IMR-90 (cell line): ENCODE measurements around the gene TBC1D17. TPM values are rescaled to one million over a fixed set of nuclear protein-coding genes. Genes with fewer than 3 reads are reported as not detected.

ENCODE experiments used
- ATAC-seq: fragments of 200-7000 bp; cut with Tn5 transposase; 2 replicates; pipeline ENCODE4 v1.9.1; 2020; ENCODE audit warnings: low read depth, mild to moderate bottlenecking, moderate library complexity
- BruUV-seq: library from RNA; stranded (reverse); fragments of 400-500 nt; replicated peaks from 2 replicates; lab custom pipeline; 2021; lab: Mats Ljungman, UMichigan
- CTCF ChIA-PET: fragments of 300-600 bp; formaldehyde crosslinking; extraction: SDS; loops from one replicate; lab custom pipeline; 2021; ENCODE audit warnings: antibody characterized with exemption; lab: Yijun Ruan, JAX
- POLR2A ChIA-PET: fragments of 300-600 bp; sonication (Branson Sonifier 250); formaldehyde crosslinking; loops from one replicate; lab custom pipeline; 2022; ENCODE audit warnings: antibody characterized with exemption; ENCODE audit not compliant: unreplicated experiment; lab: Charles Lee
- DNase-seq: peaks from one replicate; pipeline ENCODE4 v3.0.0; 2013
- H2AFZ ChIP-seq: replicated peaks from 2 replicates; pipeline ENCODE3; 2013; ENCODE audit warnings: low read length, mild to moderate bottlenecking; ENCODE audit not compliant: poor library complexity
- H2AK5ac ChIP-seq: 2 replicates; pipeline ENCODE4 v1.6.1; 2013; ENCODE audit warnings: low read depth, low read length, inconsistent platforms
- H2AK9ac ChIP-seq: replicated peaks from 2 replicates; pipeline ENCODE3; 2013; ENCODE audit warnings: mild to moderate bottlenecking, low read depth, low read length, moderate library complexity; ENCODE audit not compliant: poor library complexity
- H2BK120ac ChIP-seq: 2 replicates; pipeline ENCODE4 v1.6.1; 2013; ENCODE audit warnings: low read depth, low read length, inconsistent platforms
- H2BK15ac ChIP-seq: 3 replicates; pipeline ENCODE4 v1.6.1; 2013; ENCODE audit warnings: low read depth, low read length, inconsistent platforms
- H2BK20ac ChIP-seq: 2 replicates; pipeline ENCODE4 v1.6.1; 2013; ENCODE audit warnings: low read depth, mild to moderate bottlenecking, inconsistent platforms, low read length, moderate library complexity
- H2BK5ac ChIP-seq: 2 replicates; pipeline ENCODE4 v1.6.1; 2013; ENCODE audit warnings: mild to moderate bottlenecking, low read depth, low read length, inconsistent platforms; ENCODE audit not compliant: poor library complexity, severe bottlenecking
- H3K14ac ChIP-seq: replicated peaks from 2 replicates; pipeline ENCODE4 v1.6.1; 2013; ENCODE audit warnings: low read depth, low read length, inconsistent platforms
- H3K18ac ChIP-seq: 2 replicates; pipeline ENCODE4 v1.6.1; 2013; ENCODE audit warnings: low read depth, low read length, control low read depth
- H3K23ac ChIP-seq: 2 replicates; pipeline ENCODE4 v1.6.1; 2013; ENCODE audit warnings: low read depth, low read length, inconsistent platforms
- H3K27ac ChIP-seq: 2 replicates; pipeline ENCODE4 v1.5.1; 2013; ENCODE audit warnings: mild to moderate bottlenecking, control low read depth, low read length; ENCODE audit not compliant: insufficient read depth
- H3K27me3 ChIP-seq: 2 replicates; pipeline ENCODE4 v1.6.1; 2013; ENCODE audit warnings: low read length; ENCODE audit not compliant: control insufficient read depth, insufficient read depth
- H3K36me3 ChIP-seq: 2 replicates; pipeline ENCODE4 v1.6.1; 2013; ENCODE audit warnings: low read length, mixed read lengths; ENCODE audit not compliant: control insufficient read depth, insufficient read depth
- H3K4ac ChIP-seq: 2 replicates; pipeline ENCODE4 v1.6.1; 2013; ENCODE audit warnings: low read depth, low read length, inconsistent platforms
- H3K4me1 ChIP-seq: 2 replicates; pipeline ENCODE4 v1.6.1; 2013; ENCODE audit warnings: low read length, mixed read lengths; ENCODE audit not compliant: control insufficient read depth, insufficient read depth
- H3K4me2 ChIP-seq: 2 replicates; pipeline ENCODE4 v1.6.1; 2013; ENCODE audit warnings: low read depth, mild to moderate bottlenecking, control low read depth, low read length, moderate library complexity
- H3K4me3 ChIP-seq: 2 replicates; pipeline ENCODE4 v1.5.1; 2013; ENCODE audit warnings: low read depth, mild to moderate bottlenecking, control low read depth, low read length, moderate library complexity; ENCODE audit not compliant: insufficient read depth
- H3K56ac ChIP-seq: 2 replicates; pipeline ENCODE4 v1.6.1; 2013; ENCODE audit warnings: low read length, inconsistent platforms; ENCODE audit not compliant: insufficient read depth; ENCODE audit errors: extremely low read depth
- H3K79me1 ChIP-seq, 2 experiments: 2 replicates each; pipeline ENCODE4 v1.6.1; 2013; ENCODE audit warnings: low read length in 2 of 2, inconsistent platforms in 1 of 2, low read depth in 1 of 2
- H3K9ac ChIP-seq: 2 replicates; pipeline ENCODE4 v1.6.1; 2013; ENCODE audit warnings: low read depth, low read length, control low read depth
- H3K9me1 ChIP-seq: 2 replicates; pipeline ENCODE4 v1.6.1; 2013; ENCODE audit warnings: low read length, inconsistent platforms; ENCODE audit not compliant: insufficient read depth
- H3K9me3 ChIP-seq: 2 replicates; pipeline ENCODE4 v1.6.1; 2013; ENCODE audit warnings: low read length; ENCODE audit not compliant: control insufficient read depth, insufficient read depth
- H4K20me1 ChIP-seq: 2 replicates; pipeline ENCODE4 v1.6.1; 2013; ENCODE audit warnings: low read length, inconsistent platforms; ENCODE audit not compliant: insufficient read depth
- H4K5ac ChIP-seq: 2 replicates; pipeline ENCODE4 v1.6.1; 2013; ENCODE audit warnings: mild to moderate bottlenecking, low read depth, low read length, control low read depth
- H4K8ac ChIP-seq, 2 experiments: 2 replicates each; pipeline ENCODE4 v1.6.1; 2013; ENCODE audit warnings: low read depth in 2 of 2, low read length in 2 of 2, control low read depth in 1 of 2, inconsistent platforms in 1 of 2
- H4K91ac ChIP-seq: 2 replicates; pipeline ENCODE4 v1.6.1; 2013; ENCODE audit warnings: low read depth, low read length, inconsistent platforms; ENCODE audit not compliant: insufficient read depth
- BHLHE40 ChIP-seq: fragments of 150-350 bp; IDR thresholded peaks from 2 replicates; pipeline ENCODE4 v1.6.1; 2016; ENCODE audit warnings: mild to moderate bottlenecking, low read depth, low read length
- CHD1 ChIP-seq: IDR thresholded peaks from 2 replicates; pipeline ENCODE4 v1.6.1; 2012; ENCODE audit warnings: low read depth, low read length, improper control_type of control experiment
- MAZ ChIP-seq: IDR thresholded peaks from 2 replicates; pipeline ENCODE4 v1.6.1; 2012; ENCODE audit warnings: low read depth, mild to moderate bottlenecking, low read length, improper control_type of control experiment, moderate library complexity, borderline replicate concordance
- MXI1 ChIP-seq: IDR thresholded peaks from 2 replicates; pipeline ENCODE4 v1.6.1; 2012; ENCODE audit warnings: low read depth, mild to moderate bottlenecking, low read length, moderate library complexity, borderline replicate concordance
- WGBS, 2 experiments: methylation state at CpG; one replicate each; pipeline versions ENCODE4 v1.1.5 to v1.1.7; 2013; ENCODE audit warnings: missing lambda C conversion rate in 2 of 2; ENCODE audit not compliant: insufficient read length in 1 of 2; ENCODE audit errors: extremely low coverage in 2 of 2; 5-methylcytosine and 5-hydroxymethylcytosine counted together
- dilution Hi-C: fragments of 300-500 bp; cut with HindIII; formaldehyde crosslinking; loops from one replicate; pipeline ENCODE4 v1.14.3; 2018; ENCODE audit warnings: low sequenced_read_pairs; ENCODE audit not compliant: unreplicated experiment
- in situ Hi-C: fragments of 300-500 bp; cut with MboI; formaldehyde crosslinking; loops from 3 replicates; pipeline ENCODE4 v1.14.3; 2019; ENCODE audit warnings: low sequenced_read_pairs, inconsistent platforms, mixed read lengths
- intact Hi-C: fragments of 100-400 bp; cut with micrococcal nuclease; formaldehyde crosslinking; loops from 2 replicates; pipeline ENCODE4 v1.10.0; 2022
- polyA plus RNA-seq, 3 experiments: library from polyadenylated mRNA; depleted of rRNA; stranded (reverse); fragments of >200 nt; gene quantifications; 2 replicates each; pipeline ENCODE4 v1.2.3, GENCODE V29; 2012; ENCODE audit warnings: low replicate concordance in 1 of 3
- total RNA-seq: library from RNA; depleted of rRNA; stranded (reverse); fragments of >200 nt; gene quantifications from 2 replicates; pipeline ENCODE4 v1.2.3, GENCODE V29; 2012
- TF ChIP-seq, protein P1 (sequence below): fragments of 150-350 bp; IDR thresholded peaks from 2 replicates; pipeline ENCODE4 v1.6.1; 2017; ENCODE audit warnings: mild to moderate bottlenecking, antibody characterized with exemption, low read length, low read depth

TBC1D17 gene
- total and polyA plus RNA-seq, 2 of the 4 experiments (the other 2 are of a cell fraction), result 1.1 to 27.8 TPM

GRCh38 chr19:49840321-49840720, 37.2 kb upstream of the TBC1D17 start:
- POLR2A ChIA-PET, result no interaction called here
- TF ChIP-seq MXI1 (no peak), CHD1 (no peak), BHLHE40 (no peak), MAZ (no peak)
- TF ChIP-seq, protein P1, sequence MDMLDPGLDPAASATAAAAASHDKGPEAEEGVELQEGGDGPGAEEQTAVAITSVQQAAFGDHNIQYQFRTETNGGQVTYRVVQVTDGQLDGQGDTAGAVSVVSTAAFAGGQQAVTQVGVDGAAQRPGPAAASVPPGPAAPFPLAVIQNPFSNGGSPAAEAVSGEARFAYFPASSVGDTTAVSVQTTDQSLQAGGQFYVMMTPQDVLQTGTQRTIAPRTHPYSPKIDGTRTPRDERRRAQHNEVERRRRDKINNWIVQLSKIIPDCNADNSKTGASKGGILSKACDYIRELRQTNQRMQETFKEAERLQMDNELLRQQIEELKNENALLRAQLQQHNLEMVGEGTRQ, result no peak
- DNase-seq (no peak), ATAC-seq (no peak)
- Histone ChIP-seq H3K56ac (no peak overlapping the region), H3K18ac (no peak overlapping the region), H3K23ac (no peak overlapping the region), H4K5ac (no peak overlapping the region), H2AK5ac (no peak overlapping the region), H2AFZ (no peak overlapping the region), H2BK5ac (no peak overlapping the region), H4K91ac (no peak overlapping the region), H3K27ac (no peak overlapping the region), H3K14ac (no peak overlapping the region), H3K9ac (no peak overlapping the region), H3K4ac (no peak overlapping the region), H3K4me2 (no peak overlapping the region), H2BK15ac (no peak overlapping the region), H2BK120ac (no peak overlapping the region), H3K4me1 (no peaks in the 10 kb centered on the region), H3K9me1 (peaks cover 9% of the 10 kb centered on the region; the same call in 1 of the 2 replicates), H3K4me3 (no peak overlapping the region), H4K8ac (no peak overlapping the region), H3K79me1 (peaks cover 0 to 28% of the 10 kb centered on the region in 2 experiments; a peak in 2 of 4 replicates), H3K9me3 (no peaks in the 10 kb centered on the region), H2BK20ac (no peak overlapping the region), H3K27me3 (no peaks in the 10 kb centered on the region), H2AK9ac (no peak overlapping the region), H3K36me3 (peaks cover 45% of the 10 kb centered on the region), H4K20me1 (no peaks in the 10 kb centered on the region; the same call in 1 of the 2 replicates)
- intact Hi-C loops (no loop called here), in situ Hi-C loops (no loop called here), dilution Hi-C loops (no loop called here)
- no TSS peak for BruUV-seq
- CTCF ChIA-PET, result no interaction called here
- WGBS, 2 experiments, result 83% methylated on average over 6 of the region's 11 CpGs; no CpG with 5 or more reads in 1 of the 2 experiments
